Endothelial cell of umbilical vein (primary cell): Measurements from ENCODE around the gene PLEKHB2. TPM values are rescaled to one million over a fixed set of nuclear protein-coding genes. Genes with fewer than 3 reads are reported as not detected.

Source experiments
- BruUV-seq: library from RNA; stranded (reverse); fragments of 400-500 nt; replicated peaks from 2 replicates; lab custom pipeline; 2021; lab: Mats Ljungman, UMichigan
- CTCF ChIA-PET: fragments of 300-600, 350-600 bp; sonication (Branson Sonifier 250); formaldehyde crosslinking; loops from one replicate; lab custom pipeline; 2021; ENCODE audit warnings: antibody characterized with exemption, inconsistent platforms; lab: Charles Lee
- POLR2A ChIA-PET: fragments of 300-600, 350-600 bp; sonication (Branson Sonifier 250); formaldehyde crosslinking; loops from one replicate; lab custom pipeline; 2021; ENCODE audit warnings: antibody characterized with exemption, inconsistent platforms; lab: Charles Lee
- DNase-seq: peaks from one replicate; pipeline ENCODE4 v3.0.0-alpha.2; 2011; ENCODE audit warnings: low read depth, low spot score
- FAIRE-seq: peaks from 2 replicates; lab custom pipeline; 2011; peaks lifted over from hg19 to GRCh38; lab: Jason Lieb, UNC
- H2AFZ ChIP-seq: 2 replicates; pipeline ENCODE4 v1.6.0; 2012; ENCODE audit warnings: low read depth, low read length, control low read depth, inconsistent platforms
- H3K27ac ChIP-seq: 2 replicates; pipeline ENCODE4 v1.5.1; 2011; ENCODE audit warnings: low read depth, mild to moderate bottlenecking, control low read depth, low read length, moderate library complexity; ENCODE audit not compliant: insufficient read depth
- H3K27me3 ChIP-seq, 2 experiments: 2 replicates each; pipeline versions ENCODE4 v1.6.0 to v1.6.1; 2011; ENCODE audit warnings: low read length in 2 of 2, mixed read lengths in 1 of 2; ENCODE audit not compliant: control insufficient read depth in 2 of 2, insufficient read depth in 2 of 2
- H3K36me3 ChIP-seq, 2 experiments: 2 replicates in 1 of 2; 3 replicates in 1 of 2; pipeline ENCODE4 v1.5.1; 2011; ENCODE audit warnings: low read length in 2 of 2, mild to moderate bottlenecking in 1 of 2, moderate library complexity in 1 of 2; ENCODE audit not compliant: control insufficient read depth in 2 of 2, insufficient read depth in 2 of 2; ENCODE audit errors: extremely low read depth in 1 of 2
- H3K4me1 ChIP-seq: 3 replicates; pipeline ENCODE4 v1.5.1; 2011; ENCODE audit warnings: mild to moderate bottlenecking, low read length; ENCODE audit not compliant: control insufficient read depth, insufficient read depth; ENCODE audit errors: extremely low read depth
- H3K4me2 ChIP-seq: 2 replicates; pipeline ENCODE4 v1.6.1; 2011; ENCODE audit warnings: low read length, control low read depth, mixed read lengths; ENCODE audit not compliant: insufficient read depth
- H3K4me3 ChIP-seq, 3 experiments: fragments of 200-600 bp in 1 of 3; sonication (generic), shearing (Covaris generic) in 1 of 3; replicated peaks in 1 of 3; 2 replicates each; pipeline ENCODE4 v1.5.1; 2011 to 2016; ENCODE audit warnings: control low read depth in 3 of 3, low read length in 3 of 3, mild to moderate bottlenecking in 2 of 3, inconsistent platforms in 1 of 3, low read depth in 1 of 3, moderate library complexity in 1 of 3; ENCODE audit not compliant: insufficient read depth in 1 of 3
- H3K79me2 ChIP-seq: 2 replicates; pipeline ENCODE4 v1.6.0; 2012; ENCODE audit warnings: low read length, inconsistent platforms; ENCODE audit not compliant: control insufficient read depth, insufficient read depth
- H3K9ac ChIP-seq: replicated peaks from 2 replicates; pipeline ENCODE3; 2011; ENCODE audit warnings: low read length, control low read depth; ENCODE audit not compliant: insufficient read depth; ENCODE audit errors: extremely low read depth
- H3K9me1 ChIP-seq: replicated peaks from 3 replicates; pipeline ENCODE4 v1.6.0; 2011; ENCODE audit warnings: mild to moderate bottlenecking, low read length; ENCODE audit not compliant: control insufficient read depth, insufficient read depth; ENCODE audit errors: extremely low read depth
- H3K9me3 ChIP-seq: replicated peaks from 2 replicates; pipeline ENCODE4 v1.5.1; 2012; ENCODE audit warnings: low read length, inconsistent platforms; ENCODE audit not compliant: control insufficient read depth, insufficient read depth
- H4K20me1 ChIP-seq: replicated peaks from 2 replicates; pipeline ENCODE3; 2011; ENCODE audit warnings: mild to moderate bottlenecking, low read length; ENCODE audit not compliant: control insufficient read depth, insufficient read depth; ENCODE audit errors: extremely low read depth
- EZH2 ChIP-seq: IDR thresholded peaks from 2 replicates; pipeline ENCODE4 v1.6.1; 2012; ENCODE audit warnings: borderline replicate concordance, low read depth, mild to moderate bottlenecking, moderate library complexity, low read length, inconsistent platforms; ENCODE audit not compliant: severe bottlenecking
- GATA2 ChIP-seq: IDR thresholded peaks from 2 replicates; pipeline ENCODE4 v1.7.0; 2011; ENCODE audit warnings: low read depth, mild to moderate bottlenecking, moderate library complexity, mixed read lengths, low read length; ENCODE audit not compliant: insufficient read length, insufficient read depth
- dilution Hi-C: fragments of 300-500 bp; cut with MboI; formaldehyde crosslinking; loops from one replicate; pipeline ENCODE4 v1.15.0; 2019; ENCODE audit warnings: low sequenced_read_pairs; ENCODE audit not compliant: extremely low pct_ligation_motif_present
- intact Hi-C: fragments of 100-400 bp; cut with micrococcal nuclease; formaldehyde crosslinking; loops from one replicate; pipeline ENCODE4 v1.10.0; 2022
- polyA plus RNA-seq, 4 experiments: library from polyadenylated mRNA; depleted of rRNA in 3 of 4; stranded (reverse) in 3 of 4; unstranded in 1 of 4; fragments of >200 nt; gene quantifications; 2 replicates each; pipeline versions ENCODE4 v1.2.1 to v1.2.3, GENCODE V29; 2011 to 2012; ENCODE audit warnings: missing spikeins in 1 of 4
- total RNA-seq: library from RNA; stranded (reverse); gene quantifications from 2 replicates; pipeline ENCODE4 v1.2.3, GENCODE V29; 2021
- TF ChIP-seq, protein P1 (sequence below), 2 donors: IDR thresholded peaks; 1 replicate in 1 of 2; 2 replicates in 1 of 2; pipeline ENCODE4 v1.5.1; 2011; ENCODE audit warnings: low read length in 2 of 2, mild to moderate bottlenecking in 2 of 2, moderate library complexity in 2 of 2, control low read depth in 1 of 2, inconsistent platforms in 1 of 2, low read depth in 1 of 2; ENCODE audit not compliant: insufficient read depth in 1 of 2; ENCODE audit errors: extremely low read depth in 1 of 2
- TF ChIP-seq, protein P2 (sequence below): IDR thresholded peaks from 2 replicates; pipeline ENCODE4 v1.6.1; 2011; ENCODE audit not compliant: insufficient read depth, insufficient read length

The PLEKHB2 gene
- total and polyA plus RNA-seq, 2 donors (not counting 3 experiments of a cell fraction or from before 2014, with no cell fraction given): 56.5 to 56.8 TPM

DNA sequence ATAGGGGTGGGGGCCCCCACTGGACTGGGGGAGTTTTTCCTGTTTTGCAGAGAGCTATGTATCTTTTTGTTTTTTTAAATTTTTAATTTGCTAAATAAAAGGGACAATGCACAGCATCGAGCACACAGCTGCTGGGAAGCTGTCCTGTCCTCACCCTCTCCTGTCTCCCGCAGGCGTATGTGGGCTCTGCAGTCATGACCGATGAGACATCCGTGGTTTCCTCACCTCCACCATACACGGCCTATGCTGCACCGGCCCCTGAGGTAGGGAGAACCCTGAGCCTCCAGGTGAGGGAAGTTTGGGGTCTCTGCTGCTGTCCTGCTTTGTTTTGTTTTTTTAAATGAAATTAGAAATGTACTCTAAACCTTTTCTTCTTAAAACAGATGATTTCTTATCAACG lies 27.6 kb downstream of the PLEKHB2 start:
- H4K20me1 ChIP-seq: no peaks in the 10 kb centered on the region
- CTCF ChIA-PET: interaction anchor here (1.0 to 2.6 kb wide), 4 partner anchors 10 to 335 kb away, joined by 3 to 11 read pairs (median 4); no protein-coding TSS in a partner anchor
- intact Hi-C loops: no loop called here
- TF ChIP-seq, protein P1, sequence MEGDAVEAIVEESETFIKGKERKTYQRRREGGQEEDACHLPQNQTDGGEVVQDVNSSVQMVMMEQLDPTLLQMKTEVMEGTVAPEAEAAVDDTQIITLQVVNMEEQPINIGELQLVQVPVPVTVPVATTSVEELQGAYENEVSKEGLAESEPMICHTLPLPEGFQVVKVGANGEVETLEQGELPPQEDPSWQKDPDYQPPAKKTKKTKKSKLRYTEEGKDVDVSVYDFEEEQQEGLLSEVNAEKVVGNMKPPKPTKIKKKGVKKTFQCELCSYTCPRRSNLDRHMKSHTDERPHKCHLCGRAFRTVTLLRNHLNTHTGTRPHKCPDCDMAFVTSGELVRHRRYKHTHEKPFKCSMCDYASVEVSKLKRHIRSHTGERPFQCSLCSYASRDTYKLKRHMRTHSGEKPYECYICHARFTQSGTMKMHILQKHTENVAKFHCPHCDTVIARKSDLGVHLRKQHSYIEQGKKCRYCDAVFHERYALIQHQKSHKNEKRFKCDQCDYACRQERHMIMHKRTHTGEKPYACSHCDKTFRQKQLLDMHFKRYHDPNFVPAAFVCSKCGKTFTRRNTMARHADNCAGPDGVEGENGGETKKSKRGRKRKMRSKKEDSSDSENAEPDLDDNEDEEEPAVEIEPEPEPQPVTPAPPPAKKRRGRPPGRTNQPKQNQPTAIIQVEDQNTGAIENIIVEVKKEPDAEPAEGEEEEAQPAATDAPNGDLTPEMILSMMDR (IDR thresholded peaks at IDR 0.05; ENCODE audit: extremely low read depth in 1 of 2, insufficient read depth in 1 of 2, low read depth in 1 of 2, low read length in 2 of 2): no peak
- TF ChIP-seq, protein P2, sequence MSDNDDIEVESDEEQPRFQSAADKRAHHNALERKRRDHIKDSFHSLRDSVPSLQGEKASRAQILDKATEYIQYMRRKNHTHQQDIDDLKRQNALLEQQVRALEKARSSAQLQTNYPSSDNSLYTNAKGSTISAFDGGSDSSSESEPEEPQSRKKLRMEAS: no peak
- TF ChIP-seq GATA2: no peak
- H3K4me2 ChIP-seq: no peak overlapping the region
- H3K4me1 ChIP-seq: no peaks in the 10 kb centered on the region
- no peak for FAIRE-seq
- H3K4me3 ChIP-seq: no peak overlapping the region
- H3K9ac ChIP-seq: no peak overlapping the region
- no peak overlapping the region for H3K27ac ChIP-seq
- H3K9me1 ChIP-seq: no peaks in the 10 kb centered on the region
- no peaks in the 10 kb centered on the region for H3K9me3 ChIP-seq
- H3K36me3 ChIP-seq: peaks cover 2 to 19% of the 10 kb centered on the region in 2 experiments
- H2AFZ ChIP-seq: no peak overlapping the region
- H3K79me2 ChIP-seq: peaks cover 2% of the 10 kb centered on the region
- POLR2A ChIA-PET: no interaction called here
- DNase-seq: no peak
- dilution Hi-C loops: no loop called here
- H3K27me3 ChIP-seq: no peaks in the 10 kb centered on the region
- no TSS peak for BruUV-seq

DNA sequence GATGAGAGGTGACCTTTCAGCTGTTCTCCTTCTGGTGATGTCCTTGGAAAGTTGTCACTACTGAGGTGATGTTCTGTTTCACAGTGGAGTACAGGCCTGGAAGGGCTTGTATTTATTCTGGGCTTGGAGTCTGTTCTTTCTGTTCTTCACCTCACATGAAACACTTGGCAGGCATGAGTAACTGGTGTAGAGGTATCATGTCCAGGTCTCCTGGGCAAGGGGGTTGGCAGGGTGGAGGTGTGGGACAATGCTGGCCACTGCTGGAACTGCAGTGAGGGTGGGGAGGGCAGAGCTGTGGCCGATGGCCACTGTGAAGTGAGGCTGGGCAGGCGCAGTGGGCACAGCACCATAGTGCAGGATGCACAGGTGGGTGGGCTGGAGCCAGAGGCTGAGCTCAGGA lies 35.4 kb downstream of the PLEKHB2 start:
- dilution Hi-C loops (no loop called here), intact Hi-C loops (no loop called here)
- FAIRE-seq (no peak), DNase-seq (no peak)
- peaks cover 19 to 26% of the 10 kb centered on the region in 2 experiments for H3K36me3 ChIP-seq
- no peak overlapping the region for H3K9ac ChIP-seq
- BruUV-seq: no TSS peak
- H3K27me3 ChIP-seq: no peaks in the 10 kb centered on the region
- H3K79me2 ChIP-seq: peaks cover 9% of the 10 kb centered on the region
- H3K4me1 ChIP-seq: no peaks in the 10 kb centered on the region
- H3K9me3 ChIP-seq: no peaks in the 10 kb centered on the region
- H4K20me1 ChIP-seq: no peaks in the 10 kb centered on the region
- H3K4me3 ChIP-seq: no peak overlapping the region
- no peaks in the 10 kb centered on the region for H3K9me1 ChIP-seq
- H3K4me2 ChIP-seq: no peak overlapping the region
- no peak for TF ChIP-seq EZH2
- no peak overlapping the region for H2AFZ ChIP-seq
- H3K27ac ChIP-seq: no peak overlapping the region
- CTCF ChIA-PET: no interaction called here
- POLR2A ChIA-PET: no interaction called here
